ENCODE measurements around the gene GLT6D1. TPM values are rescaled to one million over a fixed set of nuclear protein-coding genes. Genes with fewer than 3 reads are reported as not detected.

The GLT6D1 gene
- polyA plus RNA-seq, 1 donor = not detected

- no CpG with 5 or more reads among the region's 11 CpGs for WGBS (ENCODE audit: insufficient coverage, low lambda C conversion rate)
- no peak for DNase-seq
- H3K27me3 ChIP-seq (ENCODE audit: control insufficient read depth, insufficient read depth, low read length) = peaks cover 4% of the 10 kb centered on the region
Observed at GRCh38 chr9:135622415-135623020, 16.8 kb downstream of the GLT6D1 start.

GRCh38 chr9:135620558-135620957, 18.8 kb downstream of the GLT6D1 start:
- DNase-seq = no peak

More at GRCh38 chr9:135622415-135623020, 16.8 kb downstream of the GLT6D1 start:
- Histone ChIP-seq H3K9me3 (ENCODE audit: control insufficient read depth, low read depth, low read length) (no peaks in the 10 kb centered on the region), H3K27ac (ENCODE audit: low read length) (no peak overlapping the region), H3K4me3 (ENCODE audit: low read length) (no peak overlapping the region), H3K4me1 (ENCODE audit: control insufficient read depth, insufficient read depth, low read length) (no peaks in the 10 kb centered on the region), H3K36me3 (ENCODE audit: control insufficient read depth, insufficient read depth, low read length) (no peaks in the 10 kb centered on the region)

GRCh38 chr9:135619599-135619886, 19.8 kb downstream of the GLT6D1 start:
- no CpG with 5 or more reads among the region's 10 CpGs for WGBS (ENCODE audit: insufficient coverage, low lambda C conversion rate)
- Histone ChIP-seq H3K27me3 (ENCODE audit: control insufficient read depth, insufficient read depth, low read length) (peaks cover 4% of the 10 kb centered on the region), H3K4me3 (ENCODE audit: low read length) (no peak overlapping the region), H3K27ac (ENCODE audit: low read length) (no peak overlapping the region), H3K4me1 (ENCODE audit: control insufficient read depth, insufficient read depth, low read length) (no peaks in the 10 kb centered on the region), H3K9me3 (ENCODE audit: control insufficient read depth, low read depth, low read length) (no peaks in the 10 kb centered on the region), H3K36me3 (ENCODE audit: control insufficient read depth, insufficient read depth, low read length) (no peaks in the 10 kb centered on the region)
- no peak for DNase-seq

More at GRCh38 chr9:135620558-135620957, 18.8 kb downstream of the GLT6D1 start:
- Histone ChIP-seq H3K36me3 (ENCODE audit: control insufficient read depth, insufficient read depth, low read length) (no peaks in the 10 kb centered on the region), H3K27me3 (ENCODE audit: control insufficient read depth, insufficient read depth, low read length) (peaks cover 4% of the 10 kb centered on the region), H3K4me3 (ENCODE audit: low read length) (no peak overlapping the region), H3K27ac (ENCODE audit: low read length) (no peak overlapping the region), H3K9me3 (ENCODE audit: control insufficient read depth, low read depth, low read length) (no peaks in the 10 kb centered on the region), H3K4me1 (ENCODE audit: control insufficient read depth, insufficient read depth, low read length) (no peaks in the 10 kb centered on the region)
- WGBS (ENCODE audit: insufficient coverage, low lambda C conversion rate) = 50% methylated on average over 2 of the region's 7 CpGs

- Histone ChIP-seq H3K4me1 (ENCODE audit: control insufficient read depth, insufficient read depth, low read length) (no peaks in the 10 kb centered on the region), H3K27me3 (ENCODE audit: control insufficient read depth, insufficient read depth, low read length) (peaks cover 4% of the 10 kb centered on the region), H3K9me3 (ENCODE audit: control insufficient read depth, low read depth, low read length) (no peaks in the 10 kb centered on the region), H3K27ac (ENCODE audit: low read length) (no peak overlapping the region), H3K4me3 (ENCODE audit: low read length) (no peak overlapping the region), H3K36me3 (ENCODE audit: control insufficient read depth, insufficient read depth, low read length) (no peaks in the 10 kb centered on the region)
- WGBS (ENCODE audit: insufficient coverage, low lambda C conversion rate) = no CpG with 5 or more reads among the region's 8 CpGs
- no peak for DNase-seq
Observed at GRCh38 chr9:135618866-135619598, 20.3 kb downstream of the GLT6D1 start.

- Histone ChIP-seq H3K4me3 (ENCODE audit: low read length) (no peak overlapping the region), H3K36me3 (ENCODE audit: control insufficient read depth, insufficient read depth, low read length) (no peaks in the 10 kb centered on the region), H3K4me1 (ENCODE audit: control insufficient read depth, insufficient read depth, low read length) (no peaks in the 10 kb centered on the region), H3K27ac (ENCODE audit: low read length) (no peak overlapping the region), H3K27me3 (ENCODE audit: control insufficient read depth, insufficient read depth, low read length) (peaks cover 4% of the 10 kb centered on the region), H3K9me3 (ENCODE audit: control insufficient read depth, low read depth, low read length) (no peaks in the 10 kb centered on the region)
- no peak for DNase-seq
- WGBS (ENCODE audit: insufficient coverage, low lambda C conversion rate) = no CpG with 5 or more reads among the region's 13 CpGs
Observed at GRCh38 chr9:135617991-135618411, 21.3 kb downstream of the GLT6D1 start.

GRCh38 chr9:135617538-135617900, 21.8 kb downstream of the GLT6D1 start:
- Histone ChIP-seq H3K9me3 (ENCODE audit: control insufficient read depth, low read depth, low read length) (no peaks in the 10 kb centered on the region), H3K36me3 (ENCODE audit: control insufficient read depth, insufficient read depth, low read length) (no peaks in the 10 kb centered on the region), H3K27ac (ENCODE audit: low read length) (no peak overlapping the region), H3K4me1 (ENCODE audit: control insufficient read depth, insufficient read depth, low read length) (no peaks in the 10 kb centered on the region), H3K4me3 (ENCODE audit: low read length) (no peak overlapping the region), H3K27me3 (ENCODE audit: control insufficient read depth, insufficient read depth, low read length) (peaks cover 1% of the 10 kb centered on the region)
- no peak for DNase-seq
- no CpG with 5 or more reads among the region's 13 CpGs for WGBS (ENCODE audit: insufficient coverage, low lambda C conversion rate)

- H3K9me3 ChIP-seq (ENCODE audit: control insufficient read depth, low read depth, low read length) = no peaks in the 10 kb centered on the region
- no peak overlapping the region for H3K27ac ChIP-seq (ENCODE audit: low read length)
- no peaks in the 10 kb centered on the region for H3K36me3 ChIP-seq (ENCODE audit: control insufficient read depth, insufficient read depth, low read length)
- no peak overlapping the region for H3K4me3 ChIP-seq (ENCODE audit: low read length)
- H3K4me1 ChIP-seq (ENCODE audit: control insufficient read depth, insufficient read depth, low read length) = no peaks in the 10 kb centered on the region
- DNase-seq = no peak
- WGBS (ENCODE audit: insufficient coverage, low lambda C conversion rate) = no CpG with 5 or more reads among the region's 34 CpGs
- H3K27me3 ChIP-seq (ENCODE audit: control insufficient read depth, insufficient read depth, low read length) = no peaks in the 10 kb centered on the region
Observed at GRCh38 chr9:135616619-135617537, 22.5 kb downstream of the GLT6D1 start.

GRCh38 chr9:135615666-135616618, 23.4 kb downstream of the GLT6D1 start:
- no peaks in the 10 kb centered on the region for H3K36me3 ChIP-seq (ENCODE audit: control insufficient read depth, insufficient read depth, low read length)
- H3K9me3 ChIP-seq (ENCODE audit: control insufficient read depth, low read depth, low read length) = no peaks in the 10 kb centered on the region
- H3K4me3 ChIP-seq (ENCODE audit: low read length) = no peak overlapping the region
- no peak overlapping the region for H3K27ac ChIP-seq (ENCODE audit: low read length)
- DNase-seq = no peak
- no peaks in the 10 kb centered on the region for H3K4me1 ChIP-seq (ENCODE audit: control insufficient read depth, insufficient read depth, low read length)
- WGBS (ENCODE audit: insufficient coverage, low lambda C conversion rate) = no CpG with 5 or more reads among the region's 31 CpGs
- no peaks in the 10 kb centered on the region for H3K27me3 ChIP-seq (ENCODE audit: control insufficient read depth, insufficient read depth, low read length)

- no peak for DNase-seq
- Histone ChIP-seq H3K27ac (ENCODE audit: low read length) (no peak overlapping the region), H3K4me1 (ENCODE audit: control insufficient read depth, insufficient read depth, low read length) (no peaks in the 10 kb centered on the region), H3K27me3 (ENCODE audit: control insufficient read depth, insufficient read depth, low read length) (no peaks in the 10 kb centered on the region), H3K9me3 (ENCODE audit: control insufficient read depth, low read depth, low read length) (no peaks in the 10 kb centered on the region), H3K4me3 (ENCODE audit: low read length) (no peak overlapping the region), H3K36me3 (ENCODE audit: control insufficient read depth, insufficient read depth, low read length) (no peaks in the 10 kb centered on the region)
- WGBS (ENCODE audit: insufficient coverage, low lambda C conversion rate) = no CpG with 5 or more reads among the region's 29 CpGs
Observed at GRCh38 chr9:135614821-135615665, 24.3 kb downstream of the GLT6D1 start.
